ENCODE data around the gene MPHOSPH8. TPM values are rescaled to one million over a fixed set of nuclear protein-coding genes. Genes with fewer than 3 reads are reported as not detected.

MPHOSPH8 gene
- total RNA-seq, 1 experiment from 2014 or later = 18.5 TPM

- Mint-ChIP-seq H3K4me1 (peaks cover 6% of the 10 kb centered on the region), H3K27ac (no peak overlapping the region), H3K4me3 (no peak overlapping the region), H3K9me3 (no peaks in the 10 kb centered on the region), H3K36me3 (peaks cover 48% of the 10 kb centered on the region), H3K27me3 (ENCODE audit: low read depth) (no peaks in the 10 kb centered on the region)
- DNase-seq (ENCODE audit: low spot score) (no peak), ATAC-seq (no peak)
- POLR2A ChIA-PET = no interaction called here
- CTCF ChIA-PET = no interaction called here
- TF ChIP-seq PRRX2 (CRISPR knock-in tag; IDR thresholded peaks at IDR 0.05) (no peak), NFYB (CRISPR knock-in tag; conservative IDR thresholded peaks at IDR 0.05; ENCODE audit: low read depth) (no peak), PREB (CRISPR knock-in tag; IDR thresholded peaks at IDR 0.05; ENCODE audit: borderline replicate concordance) (no peak)
- TF ChIP-seq, protein P1, sequence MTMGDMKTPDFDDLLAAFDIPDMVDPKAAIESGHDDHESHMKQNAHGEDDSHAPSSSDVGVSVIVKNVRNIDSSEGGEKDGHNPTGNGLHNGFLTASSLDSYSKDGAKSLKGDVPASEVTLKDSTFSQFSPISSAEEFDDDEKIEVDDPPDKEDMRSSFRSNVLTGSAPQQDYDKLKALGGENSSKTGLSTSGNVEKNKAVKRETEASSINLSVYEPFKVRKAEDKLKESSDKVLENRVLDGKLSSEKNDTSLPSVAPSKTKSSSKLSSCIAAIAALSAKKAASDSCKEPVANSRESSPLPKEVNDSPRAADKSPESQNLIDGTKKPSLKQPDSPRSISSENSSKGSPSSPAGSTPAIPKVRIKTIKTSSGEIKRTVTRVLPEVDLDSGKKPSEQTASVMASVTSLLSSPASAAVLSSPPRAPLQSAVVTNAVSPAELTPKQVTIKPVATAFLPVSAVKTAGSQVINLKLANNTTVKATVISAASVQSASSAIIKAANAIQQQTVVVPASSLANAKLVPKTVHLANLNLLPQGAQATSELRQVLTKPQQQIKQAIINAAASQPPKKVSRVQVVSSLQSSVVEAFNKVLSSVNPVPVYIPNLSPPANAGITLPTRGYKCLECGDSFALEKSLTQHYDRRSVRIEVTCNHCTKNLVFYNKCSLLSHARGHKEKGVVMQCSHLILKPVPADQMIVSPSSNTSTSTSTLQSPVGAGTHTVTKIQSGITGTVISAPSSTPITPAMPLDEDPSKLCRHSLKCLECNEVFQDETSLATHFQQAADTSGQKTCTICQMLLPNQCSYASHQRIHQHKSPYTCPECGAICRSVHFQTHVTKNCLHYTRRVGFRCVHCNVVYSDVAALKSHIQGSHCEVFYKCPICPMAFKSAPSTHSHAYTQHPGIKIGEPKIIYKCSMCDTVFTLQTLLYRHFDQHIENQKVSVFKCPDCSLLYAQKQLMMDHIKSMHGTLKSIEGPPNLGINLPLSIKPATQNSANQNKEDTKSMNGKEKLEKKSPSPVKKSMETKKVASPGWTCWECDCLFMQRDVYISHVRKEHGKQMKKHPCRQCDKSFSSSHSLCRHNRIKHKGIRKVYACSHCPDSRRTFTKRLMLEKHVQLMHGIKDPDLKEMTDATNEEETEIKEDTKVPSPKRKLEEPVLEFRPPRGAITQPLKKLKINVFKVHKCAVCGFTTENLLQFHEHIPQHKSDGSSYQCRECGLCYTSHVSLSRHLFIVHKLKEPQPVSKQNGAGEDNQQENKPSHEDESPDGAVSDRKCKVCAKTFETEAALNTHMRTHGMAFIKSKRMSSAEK (CRISPR knock-in tag; IDR thresholded peaks at IDR 0.05; ENCODE audit: borderline replicate concordance) = no peak
Measured at GRCh38 chr13:19663416-19663979, 30.0 kb downstream of the MPHOSPH8 start.

GRCh38 chr13:19664481-19665230 lies 31.2 kb downstream of the MPHOSPH8 start:
- H3K36me3 Mint-ChIP-seq = peaks cover 47% of the 10 kb centered on the region
- ChIA-PET CTCF (no interaction called here), POLR2A (no interaction called here)

More at GRCh38 chr13:19664481-19665230, 31.2 kb downstream of the MPHOSPH8 start:
- no peak overlapping the region for H3K27ac Mint-ChIP-seq
- H3K27me3 Mint-ChIP-seq (ENCODE audit: low read depth) = no peaks in the 10 kb centered on the region
- ATAC-seq (no peak), DNase-seq (ENCODE audit: low spot score) (no peak)
- TF ChIP-seq, protein P2, sequence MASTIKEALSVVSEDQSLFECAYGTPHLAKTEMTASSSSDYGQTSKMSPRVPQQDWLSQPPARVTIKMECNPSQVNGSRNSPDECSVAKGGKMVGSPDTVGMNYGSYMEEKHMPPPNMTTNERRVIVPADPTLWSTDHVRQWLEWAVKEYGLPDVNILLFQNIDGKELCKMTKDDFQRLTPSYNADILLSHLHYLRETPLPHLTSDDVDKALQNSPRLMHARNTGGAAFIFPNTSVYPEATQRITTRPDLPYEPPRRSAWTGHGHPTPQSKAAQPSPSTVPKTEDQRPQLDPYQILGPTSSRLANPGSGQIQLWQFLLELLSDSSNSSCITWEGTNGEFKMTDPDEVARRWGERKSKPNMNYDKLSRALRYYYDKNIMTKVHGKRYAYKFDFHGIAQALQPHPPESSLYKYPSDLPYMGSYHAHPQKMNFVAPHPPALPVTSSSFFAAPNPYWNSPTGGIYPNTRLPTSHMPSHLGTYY (CRISPR knock-in tag; IDR thresholded peaks at IDR 0.05) = no peak
- no peak for TF ChIP-seq NFYB (CRISPR knock-in tag; conservative IDR thresholded peaks at IDR 0.05; ENCODE audit: low read depth)
- TF ChIP-seq JAZF1 (CRISPR knock-in tag; IDR thresholded peaks at IDR 0.05) = no peak
- TF ChIP-seq NR3C1 (CRISPR knock-in tag; conservative IDR thresholded peaks at IDR 0.05; ENCODE audit: low read depth) = no peak
- TF ChIP-seq, protein P3, sequence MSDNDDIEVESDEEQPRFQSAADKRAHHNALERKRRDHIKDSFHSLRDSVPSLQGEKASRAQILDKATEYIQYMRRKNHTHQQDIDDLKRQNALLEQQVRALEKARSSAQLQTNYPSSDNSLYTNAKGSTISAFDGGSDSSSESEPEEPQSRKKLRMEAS (CRISPR knock-in tag; IDR thresholded peaks at IDR 0.05) = no peak
- TF ChIP-seq TP53 (CRISPR knock-in tag; IDR thresholded peaks at IDR 0.05) = no peak
- TF ChIP-seq, protein P4, sequence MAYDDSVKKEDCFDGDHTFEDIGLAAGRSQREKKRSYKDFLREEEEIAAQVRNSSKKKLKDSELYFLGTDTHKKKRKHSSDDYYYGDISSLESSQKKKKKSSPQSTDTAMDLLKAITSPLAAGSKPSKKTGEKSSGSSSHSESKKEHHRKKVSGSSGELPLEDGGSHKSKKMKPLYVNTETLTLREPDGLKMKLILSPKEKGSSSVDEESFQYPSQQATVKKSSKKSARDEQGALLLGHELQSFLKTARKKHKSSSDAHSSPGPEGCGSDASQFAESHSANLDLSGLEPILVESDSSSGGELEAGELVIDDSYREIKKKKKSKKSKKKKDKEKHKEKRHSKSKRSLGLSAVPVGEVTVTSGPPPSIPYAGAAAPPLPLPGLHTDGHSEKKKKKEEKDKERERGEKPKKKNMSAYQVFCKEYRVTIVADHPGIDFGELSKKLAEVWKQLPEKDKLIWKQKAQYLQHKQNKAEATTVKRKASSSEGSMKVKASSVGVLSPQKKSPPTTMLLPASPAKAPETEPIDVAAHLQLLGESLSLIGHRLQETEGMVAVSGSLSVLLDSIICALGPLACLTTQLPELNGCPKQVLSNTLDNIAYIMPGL (CRISPR knock-in tag; IDR thresholded peaks at IDR 0.05) = no peak
- TF ChIP-seq ATF2 (CRISPR knock-in tag; IDR thresholded peaks at IDR 0.05; ENCODE audit: borderline replicate concordance, low read depth) = no peak
- no peak for TF ChIP-seq ZNF416 (CRISPR knock-in tag; IDR thresholded peaks at IDR 0.05)
- TF ChIP-seq NR2C2 (CRISPR knock-in tag; IDR thresholded peaks at IDR 0.05) = no peak
- TF ChIP-seq GABPB1 (CRISPR knock-in tag; IDR thresholded peaks at IDR 0.05) = no peak
- TF ChIP-seq JUN (CRISPR knock-in tag; IDR thresholded peaks at IDR 0.05) = no peak
- no peak for TF ChIP-seq TEAD4 (CRISPR knock-in tag; IDR thresholded peaks at IDR 0.05)
- TF ChIP-seq CBFB (CRISPR knock-in tag; IDR thresholded peaks at IDR 0.05; ENCODE audit: low read depth) = no peak
- no peak for TF ChIP-seq RELA (CRISPR knock-in tag; IDR thresholded peaks at IDR 0.05; ENCODE audit: borderline replicate concordance)
- H3K4me3 Mint-ChIP-seq = no peak overlapping the region
- H3K4me1 Mint-ChIP-seq = peaks cover 6% of the 10 kb centered on the region
- H3K9me3 Mint-ChIP-seq = no peaks in the 10 kb centered on the region
